ENCODE measurements around the gene FOXD2. TPM values are rescaled to one million over a fixed set of nuclear protein-coding genes. Genes with fewer than 3 reads are reported as not detected.

Gene FOXD2
- total and polyA plus RNA-seq, 2 donors (not counting 1 experiment from before 2014, with no cell fraction given): 0.24 to 0.37 TPM

DNA sequence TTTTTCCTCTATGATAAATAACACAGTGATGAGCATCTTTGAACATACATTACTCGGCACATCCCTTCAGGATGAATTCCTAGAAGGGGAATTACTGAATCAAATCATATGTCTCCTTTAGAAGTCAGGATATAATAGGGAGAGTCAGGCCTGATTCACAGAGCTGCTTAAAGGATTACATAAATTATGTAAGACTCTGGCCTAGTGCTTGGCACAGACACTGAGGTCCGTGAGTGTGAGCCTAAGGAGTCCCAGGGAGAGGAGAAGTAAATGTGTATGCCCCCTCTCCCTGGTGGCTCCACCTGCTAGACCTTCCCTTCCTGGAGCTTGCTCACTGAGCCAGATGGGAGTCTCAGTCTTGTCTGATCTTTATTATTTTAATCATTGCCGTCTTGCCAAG is 30.4 kb upstream of the FOXD2 start:
- ATAC-seq (ENCODE audit: low read depth) (no peak), DNase-seq (no peak)
- ChIA-PET CTCF (no interaction called here), POLR2A (no interaction called here)
- Histone ChIP-seq H3K27ac (ENCODE audit: low read length in 2 of 2) (no peak overlapping the region), H4K20me1 (ENCODE audit: control insufficient read depth, insufficient read depth, low read length, poor library complexity, severe bottlenecking) (no peaks in the 10 kb centered on the region), H3K4me2 (replicated peaks; ENCODE audit: low read depth, low read length, poor library complexity, severe bottlenecking) (no peak overlapping the region), H3K4me3 (ENCODE audit: control extremely low read depth in 1 of 5, extremely low read depth in 1 of 5, insufficient read depth in 1 of 5, low read depth in 2 of 5, low read length in 4 of 5) (no peak overlapping the region), H3K79me2 (ENCODE audit: control insufficient read depth, insufficient read depth, low read length) (no peaks in the 10 kb centered on the region), H3K27me3 (replicated peaks in 1 of 4; ENCODE audit: control extremely low read depth in 1 of 4, control insufficient read depth in 3 of 4, insufficient read depth in 4 of 4, low read length in 3 of 4) (peaks cover 0 to 11% (median 0%) of the 10 kb centered on the region in 4 experiments), H3K36me3 (replicated peaks in 1 of 2; ENCODE audit: control extremely low read depth in 1 of 2, control insufficient read depth in 1 of 2, extremely low read depth in 1 of 2, insufficient read depth in 2 of 2, low read length in 1 of 2) (no peaks in the 10 kb centered on the region), H3K4me1 (ENCODE audit: control insufficient read depth in 2 of 2, insufficient read depth in 2 of 2, low read length in 2 of 2) (no peaks in the 10 kb centered on the region), H3K9ac (ENCODE audit: low read length) (no peak overlapping the region), H3K9me3 (ENCODE audit: control extremely low read depth in 1 of 3, control insufficient read depth in 2 of 3, insufficient read depth in 1 of 3, low read length in 2 of 3) (no peaks in the 10 kb centered on the region), H2AFZ (ENCODE audit: insufficient read depth, low read depth, low read length, poor library complexity, severe bottlenecking) (no peak overlapping the region)
- TF ChIP-seq, protein P1, sequence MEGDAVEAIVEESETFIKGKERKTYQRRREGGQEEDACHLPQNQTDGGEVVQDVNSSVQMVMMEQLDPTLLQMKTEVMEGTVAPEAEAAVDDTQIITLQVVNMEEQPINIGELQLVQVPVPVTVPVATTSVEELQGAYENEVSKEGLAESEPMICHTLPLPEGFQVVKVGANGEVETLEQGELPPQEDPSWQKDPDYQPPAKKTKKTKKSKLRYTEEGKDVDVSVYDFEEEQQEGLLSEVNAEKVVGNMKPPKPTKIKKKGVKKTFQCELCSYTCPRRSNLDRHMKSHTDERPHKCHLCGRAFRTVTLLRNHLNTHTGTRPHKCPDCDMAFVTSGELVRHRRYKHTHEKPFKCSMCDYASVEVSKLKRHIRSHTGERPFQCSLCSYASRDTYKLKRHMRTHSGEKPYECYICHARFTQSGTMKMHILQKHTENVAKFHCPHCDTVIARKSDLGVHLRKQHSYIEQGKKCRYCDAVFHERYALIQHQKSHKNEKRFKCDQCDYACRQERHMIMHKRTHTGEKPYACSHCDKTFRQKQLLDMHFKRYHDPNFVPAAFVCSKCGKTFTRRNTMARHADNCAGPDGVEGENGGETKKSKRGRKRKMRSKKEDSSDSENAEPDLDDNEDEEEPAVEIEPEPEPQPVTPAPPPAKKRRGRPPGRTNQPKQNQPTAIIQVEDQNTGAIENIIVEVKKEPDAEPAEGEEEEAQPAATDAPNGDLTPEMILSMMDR (IDR thresholded peaks at IDR 0.05): no peak
- no peak for TF ChIP-seq EZH2 (IDR thresholded peaks at IDR 0.05; ENCODE audit: borderline replicate concordance, insufficient read depth, low read depth, low read length, poor library complexity, severe bottlenecking)
- intact Hi-C loops (cut with micrococcal nuclease): no loop called here
- H3K27ac Mint-ChIP-seq: no peak overlapping the region
- no peaks in the 10 kb centered on the region for H3K9me3 Mint-ChIP-seq (ENCODE audit: insufficient read depth)
- no peak overlapping the region for H3K4me3 Mint-ChIP-seq
- no peaks in the 10 kb centered on the region for H3K4me1 Mint-ChIP-seq
- 80% methylated on average over 1 of the region's 3 CpGs for WGBS (ENCODE audit: insufficient coverage)
- peaks cover 44% of the 10 kb centered on the region for H3K27me3 Mint-ChIP-seq

GRCh38 chr1:47409311-47410067 is 28.4 kb upstream of the FOXD2 start:
- DNase-seq (no peak), ATAC-seq (ENCODE audit: low read depth) (no peak)
- no peak overlapping the region for H2AFZ ChIP-seq (ENCODE audit: insufficient read depth, low read depth, low read length, poor library complexity, severe bottlenecking)
- intact Hi-C loops (cut with micrococcal nuclease): no loop called here
- Mint-ChIP-seq H3K27ac (no peak overlapping the region), H3K9me3 (ENCODE audit: insufficient read depth) (no peaks in the 10 kb centered on the region), H3K4me3 (no peak overlapping the region), H3K27me3 (peaks cover 36% of the 10 kb centered on the region), H3K4me1 (no peaks in the 10 kb centered on the region)
- no peaks in the 10 kb centered on the region for H3K79me2 ChIP-seq (ENCODE audit: control insufficient read depth, insufficient read depth, low read length)
- no peaks in the 10 kb centered on the region for H3K9me3 ChIP-seq (ENCODE audit: control extremely low read depth in 1 of 3, control insufficient read depth in 2 of 3, insufficient read depth in 1 of 3, low read length in 2 of 3)
- CTCF ChIA-PET: no interaction called here
- POLR2A ChIA-PET: no interaction called here
- 90% methylated on average over 12 of the region's 12 CpGs for WGBS (ENCODE audit: insufficient coverage)
- no peak overlapping the region for H3K9ac ChIP-seq (ENCODE audit: low read length)
- no peak overlapping the region for H3K27ac ChIP-seq (ENCODE audit: low read length in 2 of 2)
- no peaks in the 10 kb centered on the region for H3K36me3 ChIP-seq (replicated peaks in 1 of 2; ENCODE audit: control extremely low read depth in 1 of 2, control insufficient read depth in 1 of 2, extremely low read depth in 1 of 2, insufficient read depth in 2 of 2, low read length in 1 of 2)
- H3K27me3 ChIP-seq (replicated peaks in 1 of 4; ENCODE audit: control extremely low read depth in 1 of 4, control insufficient read depth in 3 of 4, insufficient read depth in 4 of 4, low read length in 3 of 4): peaks cover 0 to 15% (median 0%) of the 10 kb centered on the region in 4 experiments
- H4K20me1 ChIP-seq (ENCODE audit: control insufficient read depth, insufficient read depth, low read length, poor library complexity, severe bottlenecking): no peaks in the 10 kb centered on the region
- no peak overlapping the region for H3K4me3 ChIP-seq (ENCODE audit: control extremely low read depth in 1 of 5, extremely low read depth in 1 of 5, insufficient read depth in 1 of 5, low read depth in 2 of 5, low read length in 4 of 5)
- TF ChIP-seq EZH2 (IDR thresholded peaks at IDR 0.05; ENCODE audit: borderline replicate concordance, insufficient read depth, low read depth, low read length, poor library complexity, severe bottlenecking): no peak
- TF ChIP-seq, protein P1 (IDR thresholded peaks at IDR 0.05): no peak
- H3K4me1 ChIP-seq (ENCODE audit: control insufficient read depth in 2 of 2, insufficient read depth in 2 of 2, low read length in 2 of 2): no peaks in the 10 kb centered on the region
- no peak overlapping the region for H3K4me2 ChIP-seq (replicated peaks; ENCODE audit: low read depth, low read length, poor library complexity, severe bottlenecking)
